Adrenal gland (tissue), 12 donors: Measurements from ENCODE around the gene BGN. TPM values are rescaled to one million over a fixed set of nuclear protein-coding genes. Genes with fewer than 3 reads are reported as not detected.
A peak's percentile ranks its signal among the peaks of the same experiment; 100 is the strongest.

Experiments
- DNase-seq, 7 donors: peaks; one replicate each; pipeline ENCODE4 v3.0.0-alpha.2; 2019 to 2020
- H3K27ac ChIP-seq, 5 donors: fragments of 200-600 bp; sonication (generic) in 4 of 5; 1 replicate in 3 of 5; 2 replicates in 2 of 5; pipeline versions ENCODE4 v1.5.1 to v1.8.0; 2016 to 2020; ENCODE audit warnings: mild to moderate bottlenecking in 1 of 5
- H3K27me3 ChIP-seq: fragments of 200-600 bp; 2 replicates; pipeline ENCODE4 v1.8.0; 2021
- H3K36me3 ChIP-seq, 2 donors: fragments of 200-600 bp; replicated peaks in 1 of 2; 1 replicate in 1 of 2; 2 replicates in 1 of 2; pipeline versions ENCODE4 v1.5.1 to v1.8.0; 2018 to 2022
- H3K4me1 ChIP-seq, 2 donors: fragments of 200-600 bp; replicated peaks in 1 of 2; 1 replicate in 1 of 2; 2 replicates in 1 of 2; pipeline versions ENCODE4 v1.5.1 to v1.8.0; 2018 to 2021
- H3K4me3 ChIP-seq, 4 donors: fragments of 200-600 bp; sonication (generic) in 3 of 4; one replicate each; pipeline ENCODE4 v1.5.1; 2016 to 2018
- H3K9me3 ChIP-seq, 3 donors: fragments of 200-600 bp; sonication (generic) in 1 of 3; replicated peaks in 1 of 3; 1 replicate in 2 of 3; 2 replicates in 1 of 3; pipeline versions ENCODE4 v1.5.1 to v1.8.0; 2016 to 2021
- CTCF ChIP-seq, 6 experiments: fragments of 450-650 bp in 4 of 6; fragments of 200-600 bp in 2 of 6; sonication (generic) in 1 of 6; IDR thresholded peaks; 1 replicate in 5 of 6; 2 replicates in 1 of 6; pipeline versions ENCODE4 v1.5.1 to v1.8.0; 2016 to 2021; ENCODE audit warnings: antibody characterized with exemption in 6 of 6, mild to moderate bottlenecking in 2 of 6, moderate library complexity in 1 of 6
- POLR2A ChIP-seq, 2 donors: fragments of 450-650 bp; IDR thresholded peaks; one replicate each; pipeline ENCODE4 v1.6.1; 2017; ENCODE audit warnings: antibody characterized with exemption in 2 of 2, mild to moderate bottlenecking in 2 of 2, moderate library complexity in 1 of 2
- WGBS, 4 donors: extraction: QIAGEN DNeasy Blood & Tissue Kit in 2 of 4; methylation state at CpG; one replicate each; pipeline versions ENCODE4 v1.1.5 to v1.1.7; 2013 to 2017; 5-methylcytosine and 5-hydroxymethylcytosine counted together
- intact Hi-C, 2 donors: fragments of 100-400 bp; cut with DNase I; formaldehyde crosslinking; loops; one replicate each; pipeline versions ENCODE4 v1.14.1 to v1.15.0; 2022 to 2023
- polyA plus RNA-seq, 3 donors: library from polyadenylated mRNA; stranded (reverse); fragments of 200-250 nt in 2 of 3; fragments of 350-450 nt in 1 of 3; fragmentation: Illumina TruSeq in 1 of 3; extraction: RNeasy Lipid Tissue Mini Kit (QIAGEN cat#74804) in 1 of 3; gene quantifications; one replicate each; pipeline ENCODE4 v1.2.3, GENCODE V29; 2013 to 2014
- total RNA-seq, 9 donors: library from RNA; depleted of rRNA in 4 of 9; stranded (reverse); fragments of >200 nt in 4 of 9; fragments of 120-200 nt in 1 of 9; fragmentation: NEBNext Ultra II Directional in 1 of 9; extraction: Animal tissue kit (Norgen Biotek cat#: 25700) in 1 of 9; gene quantifications; one replicate each; pipeline versions ENCODE4 v1.1.0 to v1.2.4, GENCODE V29; 2013 to 2023
- donor health status: healthy with polysubstance abuse.
- donor health status: Bipolar disorder and iron deficiency.
- donor health status: DM: yes; HTN: yes; CAD: no.
- donor health status: DM: no; HTN: no; CAD: no.
- donor health status: DM: no; HTN: no; CAD: no.
- donor health status: DM: yes; HTN: yes; CAD: no.

BGN gene
- total and polyA plus RNA-seq, 12 donors, result 18.9 to 598 (median 247) TPM

- Histone ChIP-seq H3K27me3 (peaks cover 8% of the 10 kb centered on the region), H3K4me3 (no peak overlapping the region), H3K36me3 (no peaks in the 10 kb centered on the region), H3K9me3 (no peaks in the 10 kb centered on the region), H3K4me1 (peaks cover 0 to 5% of the 10 kb centered on the region in 2 donors), H3K27ac (peak overlapping the region in 1 of 5 donors; percentile 22)
- TF ChIP-seq CTCF (IDR thresholded peaks at IDR 0.05) (no peak), POLR2A (IDR thresholded peaks at IDR 0.05) (no peak)
- WGBS, 4 donors, result 64 to 78% (median 69%) methylated on average over 11 to 20 of the region's 20 CpGs
- DNase-seq, result no peak
- intact Hi-C loops, result no loop called here
Observed at GRCh38 chrX:153530411-153531129, 35.8 kb downstream of the BGN start.

GRCh38 chrX:153533091-153533490, 38.3 kb downstream of the BGN start:
- no peaks in the 10 kb centered on the region for H3K9me3 ChIP-seq
- peaks cover 3% of the 10 kb centered on the region for H3K27me3 ChIP-seq
- 66 to 83% (median 67%) methylated on average over 9 to 15 of the region's 15 CpGs for WGBS, 4 donors
- H3K4me3 ChIP-seq, result no peak overlapping the region
- DNase-seq, result peak in 5 of 7 donors; percentile 27 to 59 (median 41)
- H3K36me3 ChIP-seq, result no peaks in the 10 kb centered on the region
- intact Hi-C loops, result no loop called here
- TF ChIP-seq CTCF (IDR thresholded peaks at IDR 0.05), result no peak
- TF ChIP-seq POLR2A (IDR thresholded peaks at IDR 0.05), result no peak
- peaks cover 5 to 18% of the 10 kb centered on the region in 2 donors for H3K4me1 ChIP-seq
- H3K27ac ChIP-seq, result peak overlapping the region in 2 of 5 donors; percentile 1 to 78

GRCh38 chrX:153537080-153537479, 42.3 kb downstream of the BGN start:
- H3K4me3 ChIP-seq, result no peak overlapping the region
- no peaks in the 10 kb centered on the region for H3K9me3 ChIP-seq
- no peaks in the 10 kb centered on the region for H3K36me3 ChIP-seq
- no peak for DNase-seq
- H3K27me3 ChIP-seq, result no peaks in the 10 kb centered on the region
- intact Hi-C loops, result no loop called here
- peaks cover 14 to 34% of the 10 kb centered on the region in 2 donors for H3K4me1 ChIP-seq
- 58 to 100% (median 67%) methylated on average over 1 to 11 of the region's 11 CpGs; no CpG with 5 or more reads in 1 of the 4 donors for WGBS, 4 donors
- no peak for TF ChIP-seq CTCF (IDR thresholded peaks at IDR 0.05)
- H3K27ac ChIP-seq, result peak overlapping the region in 3 of 5 donors; percentile 24 to 88 (median 83)

- H3K4me1 ChIP-seq, result peaks cover 14 to 34% of the 10 kb centered on the region in 2 donors
- intact Hi-C loops, result no loop called here
- H3K9me3 ChIP-seq, result no peaks in the 10 kb centered on the region
- no peak overlapping the region for H3K4me3 ChIP-seq
- no peaks in the 10 kb centered on the region for H3K36me3 ChIP-seq
- H3K27me3 ChIP-seq, result no peaks in the 10 kb centered on the region
- H3K27ac ChIP-seq, result peak overlapping the region in 4 of 5 donors; percentile 24 to 88 (median 75)
- peak; percentile 61 to 90 (median 81) for DNase-seq
- TF ChIP-seq POLR2A (IDR thresholded peaks at IDR 0.05) (no peak), CTCF (IDR thresholded peaks at IDR 0.05) (no peak)
- WGBS, 4 donors, result 25 to 61% (median 42%) methylated on average over 4 to 26 of the region's 26 CpGs
Observed at GRCh38 chrX:153537526-153538295, 42.9 kb downstream of the BGN start.
